ENCODE measurements around the gene IL17REL. TPM values are rescaled to one million over a fixed set of nuclear protein-coding genes. Genes with fewer than 3 reads are reported as not detected.
"Not testable (repeated sequence)": the region's sequence is repeated elsewhere in the genome, so short reads cannot be mapped to it uniquely, and the experiment has no call there.

The IL17REL gene
- total RNA-seq, 1 experiment from 2014 or later: not detected

- not testable (repeated sequence) for DNase-seq (ENCODE audit: low read depth)
Observed at GRCh38 chr22:49989826-49990225, 22.7 kb downstream of the IL17REL start.

- DNase-seq (ENCODE audit: low read depth): no peak
Observed at GRCh38 chr22:49986325-49986724, 26.2 kb downstream of the IL17REL start.

- no peak for DNase-seq (ENCODE audit: low read depth)
Observed at GRCh38 chr22:49983148-49984042, 29.2 kb downstream of the IL17REL start.

- DNase-seq (ENCODE audit: low read depth): not testable (repeated sequence)
Observed at GRCh38 chr22:49981799-49982198, 30.8 kb downstream of the IL17REL start.

- peak; percentile 35 for DNase-seq (ENCODE audit: low read depth)
Observed at GRCh38 chr22:49979587-49980264, 32.8 kb downstream of the IL17REL start.

GRCh38 chr22:49977578-49977977, 35.0 kb downstream of the IL17REL start:
- no peak for DNase-seq (ENCODE audit: low read depth)

GRCh38 chr22:49976439-49977175, 36.0 kb downstream of the IL17REL start:
- DNase-seq (ENCODE audit: low read depth): peak; percentile 19

GRCh38 chr22:49975543-49976389, 36.8 kb downstream of the IL17REL start:
- DNase-seq (ENCODE audit: low read depth): no peak

- no peak for DNase-seq (ENCODE audit: low read depth)
Observed at GRCh38 chr22:49973018-49973961, 39.3 kb downstream of the IL17REL start.

- no peak for DNase-seq (ENCODE audit: low read depth)
Observed at GRCh38 chr22:49972163-49973017, 40.2 kb downstream of the IL17REL start.

GRCh38 chr22:49971232-49972162, 41.1 kb downstream of the IL17REL start:
- peak; percentile 67 for DNase-seq (ENCODE audit: low read depth)

- peak; percentile 98 for DNase-seq (ENCODE audit: low read depth)
Observed at GRCh38 chr22:49970528-49971231, 41.9 kb downstream of the IL17REL start.

GRCh38 chr22:49969751-49970527, 42.6 kb downstream of the IL17REL start:
- DNase-seq (ENCODE audit: low read depth): no peak

GRCh38 chr22:49968831-49969661, 43.5 kb downstream of the IL17REL start:
- DNase-seq (ENCODE audit: low read depth): no peak

GRCh38 chr22:49968313-49968830, 44.2 kb downstream of the IL17REL start:
- DNase-seq (ENCODE audit: low read depth): no peak

Data from M059J (cell line).